PC-9 (cell line): Measurements from ENCODE around the gene SCNN1B.

Experiments used
- EZH2 ChIP-seq: fragments of 200-600 bp; sonication (generic); IDR thresholded peaks from 2 replicates; pipeline ENCODE4 v1.8.0; 2017; ENCODE audit warnings: antibody characterized with exemption, low read depth
- TF ChIP-seq, protein P1 (sequence below): fragments of 200-600 bp; sonication (generic); conservative IDR thresholded peaks from 2 replicates; pipeline ENCODE4 v1.6.1; 2017; ENCODE audit warnings: mixed run types, antibody characterized with exemption, mild to moderate bottlenecking, moderate library complexity

DNA sequence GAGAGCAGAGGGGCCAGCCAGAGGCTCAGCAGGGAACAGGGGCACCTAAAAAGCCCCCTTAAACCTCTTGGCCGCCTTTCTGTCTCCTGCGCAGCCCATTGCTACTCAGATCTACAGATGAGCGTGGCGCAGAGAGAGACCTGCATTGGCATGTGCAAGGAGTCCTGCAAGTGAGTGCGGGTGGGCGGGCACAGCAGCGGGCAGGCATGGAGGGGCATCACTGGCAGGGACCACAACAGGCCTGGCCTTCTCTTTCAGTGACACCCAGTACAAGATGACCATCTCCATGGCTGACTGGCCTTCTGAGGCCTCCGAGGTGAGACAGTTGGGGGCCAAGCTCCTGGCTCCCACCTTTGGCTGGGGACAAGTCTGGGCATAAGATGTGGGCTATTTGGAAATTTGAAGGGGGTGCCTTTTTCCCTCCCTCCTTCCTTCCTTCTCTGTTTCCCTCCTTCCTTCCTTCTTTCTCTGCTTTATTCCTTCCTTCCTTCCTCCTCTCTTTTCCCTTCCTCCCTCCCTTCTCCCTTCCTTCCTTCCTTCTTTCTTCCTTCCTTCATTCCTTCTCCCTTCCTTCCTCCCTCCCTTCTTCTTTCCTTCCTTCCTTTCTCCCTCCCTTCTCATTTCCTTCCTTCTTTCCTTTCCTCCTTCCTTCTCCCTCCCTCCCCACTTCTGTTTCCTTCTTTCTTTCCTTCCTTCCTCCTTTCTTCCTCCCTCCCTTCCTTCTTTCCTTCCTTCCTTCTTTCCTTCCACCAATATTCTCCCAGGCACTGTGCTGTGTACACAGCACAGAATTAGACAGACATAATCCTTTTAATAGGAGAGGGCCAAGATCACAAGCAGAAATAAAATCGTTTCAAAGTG is 75.2 kb downstream of the SCNN1B start:
- TF ChIP-seq, protein P1, sequence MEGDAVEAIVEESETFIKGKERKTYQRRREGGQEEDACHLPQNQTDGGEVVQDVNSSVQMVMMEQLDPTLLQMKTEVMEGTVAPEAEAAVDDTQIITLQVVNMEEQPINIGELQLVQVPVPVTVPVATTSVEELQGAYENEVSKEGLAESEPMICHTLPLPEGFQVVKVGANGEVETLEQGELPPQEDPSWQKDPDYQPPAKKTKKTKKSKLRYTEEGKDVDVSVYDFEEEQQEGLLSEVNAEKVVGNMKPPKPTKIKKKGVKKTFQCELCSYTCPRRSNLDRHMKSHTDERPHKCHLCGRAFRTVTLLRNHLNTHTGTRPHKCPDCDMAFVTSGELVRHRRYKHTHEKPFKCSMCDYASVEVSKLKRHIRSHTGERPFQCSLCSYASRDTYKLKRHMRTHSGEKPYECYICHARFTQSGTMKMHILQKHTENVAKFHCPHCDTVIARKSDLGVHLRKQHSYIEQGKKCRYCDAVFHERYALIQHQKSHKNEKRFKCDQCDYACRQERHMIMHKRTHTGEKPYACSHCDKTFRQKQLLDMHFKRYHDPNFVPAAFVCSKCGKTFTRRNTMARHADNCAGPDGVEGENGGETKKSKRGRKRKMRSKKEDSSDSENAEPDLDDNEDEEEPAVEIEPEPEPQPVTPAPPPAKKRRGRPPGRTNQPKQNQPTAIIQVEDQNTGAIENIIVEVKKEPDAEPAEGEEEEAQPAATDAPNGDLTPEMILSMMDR: no peak
- TF ChIP-seq EZH2: no peak
